Measurements from ENCODE around the gene SLC9A9. TPM values are rescaled to one million over a fixed set of nuclear protein-coding genes. Genes with fewer than 3 reads are reported as not detected.

The SLC9A9 gene
- total and polyA plus RNA-seq, 2 donors from 2014 or later, result 3.7 to 16.5 TPM

- H3K4me3 ChIP-seq (ENCODE audit: low read length in 3 of 3), result no peak overlapping the region
- intact Hi-C loops (cut with DNase I), result no loop called here
- H3K36me3 ChIP-seq (ENCODE audit: control insufficient read depth in 2 of 3, insufficient read depth in 3 of 3, low read length in 3 of 3), result no peaks in the 10 kb centered on the region
- H3K9ac ChIP-seq (ENCODE audit: low read length in 3 of 3), result no peak overlapping the region
- peaks cover 0 to 3% (median 0%) of the 10 kb centered on the region in 3 donors for H3K9me3 ChIP-seq (ENCODE audit: control insufficient read depth in 2 of 3, insufficient read depth in 1 of 3, low read length in 3 of 3)
- DNase-seq (peak in 1 of 5 donors; percentile 20), FAIRE-seq (no peak)
- TF ChIP-seq, protein P1, sequence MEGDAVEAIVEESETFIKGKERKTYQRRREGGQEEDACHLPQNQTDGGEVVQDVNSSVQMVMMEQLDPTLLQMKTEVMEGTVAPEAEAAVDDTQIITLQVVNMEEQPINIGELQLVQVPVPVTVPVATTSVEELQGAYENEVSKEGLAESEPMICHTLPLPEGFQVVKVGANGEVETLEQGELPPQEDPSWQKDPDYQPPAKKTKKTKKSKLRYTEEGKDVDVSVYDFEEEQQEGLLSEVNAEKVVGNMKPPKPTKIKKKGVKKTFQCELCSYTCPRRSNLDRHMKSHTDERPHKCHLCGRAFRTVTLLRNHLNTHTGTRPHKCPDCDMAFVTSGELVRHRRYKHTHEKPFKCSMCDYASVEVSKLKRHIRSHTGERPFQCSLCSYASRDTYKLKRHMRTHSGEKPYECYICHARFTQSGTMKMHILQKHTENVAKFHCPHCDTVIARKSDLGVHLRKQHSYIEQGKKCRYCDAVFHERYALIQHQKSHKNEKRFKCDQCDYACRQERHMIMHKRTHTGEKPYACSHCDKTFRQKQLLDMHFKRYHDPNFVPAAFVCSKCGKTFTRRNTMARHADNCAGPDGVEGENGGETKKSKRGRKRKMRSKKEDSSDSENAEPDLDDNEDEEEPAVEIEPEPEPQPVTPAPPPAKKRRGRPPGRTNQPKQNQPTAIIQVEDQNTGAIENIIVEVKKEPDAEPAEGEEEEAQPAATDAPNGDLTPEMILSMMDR (IDR thresholded peaks at IDR 0.05; ENCODE audit: borderline replicate concordance, extremely low read depth, insufficient read depth), result no peak
- no peak overlapping the region for H3K27ac ChIP-seq (ENCODE audit: low read depth in 2 of 2, low read length in 2 of 2)
- H3K27me3 ChIP-seq (ENCODE audit: control insufficient read depth, insufficient read depth, low read length), result no peaks in the 10 kb centered on the region
- H3K4me1 ChIP-seq (ENCODE audit: control insufficient read depth in 2 of 3, insufficient read depth in 2 of 3, low read depth in 1 of 3, low read length in 3 of 3), result no peaks in the 10 kb centered on the region
These were observed 52.4 kb downstream of the SLC9A9 start for GRCh38 chr3:143795874-143796273.

GRCh38 chr3:143794793-143795462 lies 53.3 kb downstream of the SLC9A9 start:
- H3K27ac ChIP-seq (ENCODE audit: low read depth in 2 of 2, low read length in 2 of 2), result no peak overlapping the region
- H3K4me1 ChIP-seq (ENCODE audit: control insufficient read depth in 2 of 3, insufficient read depth in 2 of 3, low read depth in 1 of 3, low read length in 3 of 3), result no peaks in the 10 kb centered on the region
- no peaks in the 10 kb centered on the region for H3K27me3 ChIP-seq (ENCODE audit: control insufficient read depth, insufficient read depth, low read length)
- FAIRE-seq, result no peak
- H3K9me3 ChIP-seq (ENCODE audit: control insufficient read depth in 2 of 3, insufficient read depth in 1 of 3, low read length in 3 of 3), result peaks cover 0 to 3% (median 0%) of the 10 kb centered on the region in 3 donors
- no peak overlapping the region for H3K4me3 ChIP-seq (ENCODE audit: low read length in 3 of 3)
- no peak overlapping the region for H3K9ac ChIP-seq (ENCODE audit: low read length in 3 of 3)
- H3K36me3 ChIP-seq (ENCODE audit: control insufficient read depth in 2 of 3, insufficient read depth in 3 of 3, low read length in 3 of 3), result no peaks in the 10 kb centered on the region
- no peak for DNase-seq
- TF ChIP-seq, protein P1 (IDR thresholded peaks at IDR 0.05; ENCODE audit: borderline replicate concordance, extremely low read depth, insufficient read depth), result no peak
- intact Hi-C loops (cut with DNase I), result no loop called here

DNA sequence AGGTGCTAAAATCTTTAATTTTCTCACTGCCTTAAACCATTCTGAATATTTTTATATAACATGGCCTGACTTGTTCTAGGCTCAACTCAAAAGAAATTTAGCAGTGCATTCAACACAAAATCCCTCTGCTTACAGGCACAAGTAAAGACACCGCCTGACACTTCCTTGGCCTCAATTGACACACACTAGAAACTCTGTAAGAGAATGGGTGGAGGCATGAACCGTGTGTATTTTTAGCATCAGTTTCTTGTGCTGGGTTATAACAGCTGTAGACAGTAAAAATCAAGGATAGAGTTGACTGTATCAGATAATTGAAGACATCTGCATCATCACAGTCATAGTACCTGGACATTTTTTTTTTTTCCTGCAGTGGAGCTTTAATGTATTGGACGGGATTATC lies 54.3 kb downstream of the SLC9A9 start:
- no peak overlapping the region for H3K9ac ChIP-seq (ENCODE audit: low read length in 3 of 3)
- no peaks in the 10 kb centered on the region for H3K27me3 ChIP-seq (ENCODE audit: control insufficient read depth, insufficient read depth, low read length)
- H3K36me3 ChIP-seq (ENCODE audit: control insufficient read depth in 2 of 3, insufficient read depth in 3 of 3, low read length in 3 of 3), result no peaks in the 10 kb centered on the region
- DNase-seq, result no peak
- H3K4me3 ChIP-seq (ENCODE audit: low read length in 3 of 3), result no peak overlapping the region
- H3K9me3 ChIP-seq (ENCODE audit: control insufficient read depth in 2 of 3, insufficient read depth in 1 of 3, low read length in 3 of 3), result peaks cover 0 to 3% (median 0%) of the 10 kb centered on the region in 3 donors
- no peaks in the 10 kb centered on the region for H3K4me1 ChIP-seq (ENCODE audit: control insufficient read depth in 2 of 3, insufficient read depth in 2 of 3, low read depth in 1 of 3, low read length in 3 of 3)
- no peak overlapping the region for H3K27ac ChIP-seq (ENCODE audit: low read depth in 2 of 2, low read length in 2 of 2)
- intact Hi-C loops (cut with DNase I), result no loop called here
- FAIRE-seq, result no peak
- TF ChIP-seq, protein P1 (IDR thresholded peaks at IDR 0.05; ENCODE audit: borderline replicate concordance, extremely low read depth, insufficient read depth), result no peak
